ENCODE data around the gene BICRA.

DNA sequence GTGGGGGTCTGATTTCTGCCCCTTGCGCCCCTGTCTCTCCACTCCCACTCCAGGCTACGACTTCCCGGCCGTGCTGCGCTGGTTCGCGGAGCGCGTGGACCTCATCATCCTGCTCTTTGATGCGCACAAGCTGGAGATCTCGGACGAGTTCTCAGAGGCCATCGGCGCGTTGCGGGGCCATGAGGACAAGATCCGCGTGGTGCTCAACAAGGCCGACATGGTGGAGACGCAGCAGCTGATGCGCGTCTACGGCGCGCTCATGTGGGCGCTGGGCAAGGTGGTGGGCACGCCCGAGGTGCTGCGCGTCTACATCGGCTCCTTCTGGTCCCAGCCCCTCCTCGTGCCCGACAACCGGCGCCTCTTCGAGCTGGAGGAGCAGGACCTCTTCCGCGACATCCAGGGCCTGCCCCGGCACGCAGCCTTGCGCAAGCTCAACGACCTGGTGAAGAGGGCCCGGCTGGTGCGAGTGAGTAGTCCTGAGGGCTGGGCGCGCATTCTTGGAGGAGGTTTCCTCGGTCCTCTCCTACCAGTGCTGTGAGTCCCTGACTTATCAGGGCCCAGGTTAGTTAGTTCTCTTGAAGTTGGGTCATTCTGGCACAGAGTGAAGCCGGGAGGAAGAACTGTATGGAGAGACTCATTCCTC lies 116.9 kb downstream of the BICRA start:
- TF ChIP-seq, protein P1, sequence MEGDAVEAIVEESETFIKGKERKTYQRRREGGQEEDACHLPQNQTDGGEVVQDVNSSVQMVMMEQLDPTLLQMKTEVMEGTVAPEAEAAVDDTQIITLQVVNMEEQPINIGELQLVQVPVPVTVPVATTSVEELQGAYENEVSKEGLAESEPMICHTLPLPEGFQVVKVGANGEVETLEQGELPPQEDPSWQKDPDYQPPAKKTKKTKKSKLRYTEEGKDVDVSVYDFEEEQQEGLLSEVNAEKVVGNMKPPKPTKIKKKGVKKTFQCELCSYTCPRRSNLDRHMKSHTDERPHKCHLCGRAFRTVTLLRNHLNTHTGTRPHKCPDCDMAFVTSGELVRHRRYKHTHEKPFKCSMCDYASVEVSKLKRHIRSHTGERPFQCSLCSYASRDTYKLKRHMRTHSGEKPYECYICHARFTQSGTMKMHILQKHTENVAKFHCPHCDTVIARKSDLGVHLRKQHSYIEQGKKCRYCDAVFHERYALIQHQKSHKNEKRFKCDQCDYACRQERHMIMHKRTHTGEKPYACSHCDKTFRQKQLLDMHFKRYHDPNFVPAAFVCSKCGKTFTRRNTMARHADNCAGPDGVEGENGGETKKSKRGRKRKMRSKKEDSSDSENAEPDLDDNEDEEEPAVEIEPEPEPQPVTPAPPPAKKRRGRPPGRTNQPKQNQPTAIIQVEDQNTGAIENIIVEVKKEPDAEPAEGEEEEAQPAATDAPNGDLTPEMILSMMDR (IDR thresholded peaks at IDR 0.05; ENCODE audit: borderline replicate concordance, extremely low read depth, low read length, poor library complexity, severe bottlenecking) = no peak
- no peak for TF ChIP-seq EZH2 (IDR thresholded peaks at IDR 0.05; ENCODE audit: borderline replicate concordance, low read depth, low read length, severe bottlenecking)

Measured in DND-41 (cell line).